Activated effector memory CD4-positive, alpha-beta T cell treated with Interleukin-2 at 50 U/mL for 16 hours (primary cell): ENCODE results near the gene CPNE4.
"Not testable (repeated sequence)": the region's sequence is repeated elsewhere in the genome, so short reads cannot be mapped to it uniquely, and the experiment has no call there.

Experiments
- DNase-seq: peaks from one replicate; pipeline ENCODE4 v3.0.0-alpha.2; 2020

CPNE4 gene

GRCh38 chr3:131957980-131958379 lies 76.8 kb downstream of the CPNE4 start:
- DNase-seq, result no peak

GRCh38 chr3:131957511-131957910 lies 77.3 kb downstream of the CPNE4 start:
- DNase-seq, result no peak

GRCh38 chr3:131948806-131949205 lies 86.0 kb downstream of the CPNE4 start:
- no peak for DNase-seq

- no peak for DNase-seq
Observed at GRCh38 chr3:131944676-131945075, 90.1 kb downstream of the CPNE4 start.

- DNase-seq, result no peak
Observed at GRCh38 chr3:131933665-131934064, 101.1 kb downstream of the CPNE4 start.

GRCh38 chr3:131928593-131928992 lies 106.2 kb downstream of the CPNE4 start:
- DNase-seq, result no peak

- DNase-seq, result no peak
Observed at GRCh38 chr3:131925571-131925970, 109.2 kb downstream of the CPNE4 start.

- DNase-seq, result no peak
Observed at GRCh38 chr3:131922356-131922755, 112.5 kb downstream of the CPNE4 start.

- DNase-seq, result no peak
Observed at GRCh38 chr3:131917006-131917405, 117.8 kb downstream of the CPNE4 start.

GRCh38 chr3:131914090-131914691 lies 120.6 kb downstream of the CPNE4 start:
- DNase-seq, result no peak

GRCh38 chr3:131912255-131912654 lies 122.6 kb downstream of the CPNE4 start:
- DNase-seq, result no peak

GRCh38 chr3:131907796-131908195 lies 127.0 kb downstream of the CPNE4 start:
- DNase-seq, result no peak

GRCh38 chr3:131903988-131904415 lies 130.8 kb downstream of the CPNE4 start:
- no peak for DNase-seq

- DNase-seq, result no peak
Observed at GRCh38 chr3:131901686-131902085, 133.1 kb downstream of the CPNE4 start.

GRCh38 chr3:131900891-131901290 lies 133.9 kb downstream of the CPNE4 start:
- DNase-seq, result no peak

GRCh38 chr3:131899021-131899420 lies 135.8 kb downstream of the CPNE4 start:
- DNase-seq, result no peak

- no peak for DNase-seq
Observed at GRCh38 chr3:131898346-131898745, 136.5 kb downstream of the CPNE4 start.

GRCh38 chr3:131896285-131896684 lies 138.5 kb downstream of the CPNE4 start:
- DNase-seq, result no peak

- no peak for DNase-seq
Observed at GRCh38 chr3:131895766-131896165, 139.0 kb downstream of the CPNE4 start.

GRCh38 chr3:131892331-131892730 lies 142.5 kb downstream of the CPNE4 start:
- DNase-seq, result no peak

- DNase-seq, result not testable (repeated sequence)
Observed at GRCh38 chr3:131885871-131886270, 148.9 kb downstream of the CPNE4 start.

- no peak for DNase-seq
Observed at GRCh38 chr3:131883711-131884407, 151.0 kb downstream of the CPNE4 start.

- no peak for DNase-seq
Observed at GRCh38 chr3:131883086-131883485, 151.7 kb downstream of the CPNE4 start.

GRCh38 chr3:131881777-131882176 lies 153.0 kb downstream of the CPNE4 start:
- DNase-seq, result no peak

GRCh38 chr3:131880948-131881347 lies 153.9 kb downstream of the CPNE4 start:
- DNase-seq, result no peak
